H1 (cell line): ENCODE measurements around the gene ST6GALNAC3. TPM values are rescaled to one million over a fixed set of nuclear protein-coding genes. Genes with fewer than 3 reads are reported as not detected.

Source experiments
- CTCF ChIA-PET: fragments of 300-600 bp; sonication (Branson Sonifier 250); formaldehyde crosslinking; loops from one replicate; lab custom pipeline; 2021; ENCODE audit not compliant: partially characterized antibody; lab: Charles Lee
- POLR2A ChIA-PET: fragments of 300-600 bp; sonication (Branson Sonifier 250); formaldehyde crosslinking; loops from one replicate; lab custom pipeline; 2021; ENCODE audit warnings: inconsistent platforms; ENCODE audit not compliant: partially characterized antibody; lab: Charles Lee
- DNase-seq, 2 experiments: peaks; one replicate each; pipeline versions ENCODE4 v3.0.0 to v3.0.0-alpha.2; 2010 to 2022; ENCODE audit warnings: low spot score in 2 of 2, low read depth in 1 of 2, mixed read lengths in 1 of 2
- FAIRE-seq: peaks from 2 replicates; lab custom pipeline; 2011; peaks lifted over from hg19 to GRCh38; lab: Jason Lieb, UNC
- H2AFZ ChIP-seq: 2 replicates; pipeline ENCODE4 v1.8.1; 2012; ENCODE audit warnings: low read length, inconsistent platforms
- H2AK5ac ChIP-seq: 2 replicates; pipeline ENCODE4 v1.6.1; 2013; ENCODE audit warnings: low read depth, low read length
- H2BK120ac ChIP-seq: replicated peaks from 2 replicates; pipeline ENCODE3; 2013; ENCODE audit warnings: low read depth, low read length, inconsistent platforms
- H2BK12ac ChIP-seq: 2 replicates; pipeline ENCODE4 v1.6.1; 2013; ENCODE audit warnings: low read depth, low read length
- H2BK15ac ChIP-seq: 2 replicates; pipeline ENCODE4 v1.6.1; 2013; ENCODE audit warnings: low read length
- H2BK20ac ChIP-seq: 2 replicates; pipeline ENCODE4 v1.6.1; 2013; ENCODE audit warnings: low read length
- H2BK5ac ChIP-seq: 2 replicates; pipeline ENCODE4 v1.6.1; 2013; ENCODE audit warnings: low read depth, low read length
- H3K14ac ChIP-seq: 2 replicates; pipeline ENCODE4 v1.6.1; 2013; ENCODE audit warnings: inconsistent platforms; ENCODE audit not compliant: insufficient read length
- H3K18ac ChIP-seq: 2 replicates; pipeline ENCODE4 v1.6.1; 2013; ENCODE audit warnings: low read length; ENCODE audit errors: extremely low read depth
- H3K23ac ChIP-seq: 2 replicates; pipeline ENCODE4 v1.6.1; 2013; ENCODE audit warnings: inconsistent platforms; ENCODE audit not compliant: insufficient read length
- H3K23me2 ChIP-seq: 2 replicates; pipeline ENCODE4 v1.6.1; 2013; ENCODE audit warnings: low read depth, low read length
- H3K27ac ChIP-seq: 2 replicates; pipeline ENCODE4 v1.6.1; 2011; ENCODE audit warnings: low read depth, low read length, inconsistent platforms
- H3K27me3 ChIP-seq, 4 experiments: replicated peaks in 1 of 4; 1 replicate in 1 of 4; 2 replicates in 3 of 4; pipeline versions ENCODE4 v1.6.1 to v1.8.1; 2011 to 2013; ENCODE audit warnings: low read length in 3 of 4, mild to moderate bottlenecking in 3 of 4, inconsistent platforms in 2 of 4, mixed read lengths in 2 of 4, moderate library complexity in 1 of 4; ENCODE audit not compliant: control insufficient read depth in 3 of 4, insufficient read depth in 3 of 4; ENCODE audit errors: extremely low read depth in 1 of 4
- H3K36me3 ChIP-seq, 4 experiments: 2 replicates each; pipeline versions ENCODE4 v1.6.1 to v1.8.1; 2011 to 2013; ENCODE audit warnings: mild to moderate bottlenecking in 4 of 4, low read length in 3 of 4, moderate library complexity in 2 of 4, control low read depth in 1 of 4, inconsistent platforms in 1 of 4; ENCODE audit not compliant: insufficient read depth in 4 of 4, control insufficient read depth in 2 of 4
- H3K4ac ChIP-seq: replicated peaks from 2 replicates; pipeline ENCODE3; 2013; ENCODE audit warnings: low read length, low read depth, mixed read lengths, inconsistent platforms; ENCODE audit not compliant: insufficient read length
- H3K4me1 ChIP-seq, 4 experiments: replicated peaks in 1 of 4; 1 replicate in 1 of 4; 2 replicates in 3 of 4; pipeline versions ENCODE4 v1.6.1 to v1.8.1; 2011 to 2013; ENCODE audit warnings: low read length in 3 of 4, inconsistent platforms in 2 of 4, mixed read lengths in 1 of 4; ENCODE audit not compliant: insufficient read depth in 4 of 4, control insufficient read depth in 3 of 4
- H3K4me2 ChIP-seq, 2 experiments: 2 replicates each; pipeline versions ENCODE4 v1.6.1 to v1.8.1; 2011 to 2013; ENCODE audit warnings: low read depth in 2 of 2, low read length in 2 of 2, control low read depth in 1 of 2, inconsistent platforms in 1 of 2, mild to moderate bottlenecking in 1 of 2; ENCODE audit not compliant: insufficient read depth in 1 of 2
- H3K4me3 ChIP-seq, 4 experiments: fragments of 200-600, 300-600 bp in 1 of 4; sonication (generic), shearing (Covaris generic), sonication (Bioruptor Twin) in 1 of 4; 2 replicates each; pipeline versions ENCODE4 v1.5.1 to v1.8.1; 2011 to 2016; ENCODE audit warnings: low read length in 4 of 4, low read depth in 3 of 4, control low read depth in 2 of 4, inconsistent platforms in 2 of 4, mild to moderate bottlenecking in 2 of 4, mixed read lengths in 1 of 4, moderate library complexity in 1 of 4; ENCODE audit not compliant: insufficient read depth in 2 of 4; ENCODE audit errors: extremely low read depth in 1 of 4
- H3K56ac ChIP-seq: replicated peaks from 2 replicates; pipeline ENCODE3; 2013; ENCODE audit warnings: low read depth, mild to moderate bottlenecking, mixed read lengths, low read length, inconsistent platforms; ENCODE audit not compliant: insufficient read length
- H3K79me1 ChIP-seq: 2 replicates; pipeline ENCODE4 v1.6.1; 2013; ENCODE audit warnings: low read depth, low read length, control low read depth
- H3K79me2 ChIP-seq, 2 experiments: 2 replicates each; pipeline versions ENCODE4 v1.6.1 to v1.8.1; 2012 to 2013; ENCODE audit warnings: low read length in 2 of 2, mild to moderate bottlenecking in 2 of 2, inconsistent platforms in 1 of 2; ENCODE audit not compliant: insufficient read depth in 2 of 2, control insufficient read depth in 1 of 2
- H3K9ac ChIP-seq, 4 experiments: replicated peaks in 1 of 4; 1 replicate in 1 of 4; 2 replicates in 3 of 4; pipeline versions ENCODE4 v1.6.1 to v1.8.1; 2011 to 2013; ENCODE audit warnings: low read depth in 3 of 4, low read length in 3 of 4, control low read depth in 2 of 4, mild to moderate bottlenecking in 2 of 4, moderate library complexity in 2 of 4, inconsistent platforms in 1 of 4; ENCODE audit errors: extremely low read depth in 1 of 4
- H3K9me3 ChIP-seq, 2 experiments: 2 replicates each; pipeline versions ENCODE4 v1.6.1 to v1.8.1; 2012 to 2013; ENCODE audit warnings: mild to moderate bottlenecking in 2 of 2, moderate library complexity in 2 of 2, control low read depth in 1 of 2, inconsistent platforms in 1 of 2, low read depth in 1 of 2, low read length in 1 of 2, mixed read lengths in 1 of 2; ENCODE audit not compliant: insufficient read depth in 2 of 2
- H4K20me1 ChIP-seq, 2 experiments: replicated peaks in 1 of 2; 2 replicates each; pipeline versions ENCODE3 to v1.8.1; 2011 to 2013; ENCODE audit warnings: inconsistent platforms in 2 of 2, low read length in 2 of 2, mild to moderate bottlenecking in 1 of 2; ENCODE audit not compliant: insufficient read depth in 2 of 2, control insufficient read depth in 1 of 2
- H4K5ac ChIP-seq: 2 replicates; pipeline ENCODE4 v1.6.1; 2013; ENCODE audit warnings: low read length, low read depth, mixed read lengths, inconsistent platforms; ENCODE audit not compliant: insufficient read length
- H4K8ac ChIP-seq: 2 replicates; pipeline ENCODE4 v1.8.0; 2013; ENCODE audit warnings: mild to moderate bottlenecking, moderate library complexity, low read length, inconsistent platforms; ENCODE audit not compliant: insufficient read depth; ENCODE audit errors: extremely low read depth
- H4K91ac ChIP-seq: replicated peaks from 2 replicates; pipeline ENCODE3; 2013; ENCODE audit warnings: low read length, mixed read lengths, inconsistent platforms; ENCODE audit not compliant: insufficient read length
- CBX5 ChIP-seq: fragments of 300-800, 300-1000 bp; sonication (generic); IDR thresholded peaks from 2 replicates; pipeline ENCODE4 v1.7.1; 2016; ENCODE audit warnings: antibody characterized with exemption, low read length, low read depth
- CBX8 ChIP-seq: fragments of 300-800, 300-1000 bp; sonication (generic); IDR thresholded peaks from 2 replicates; pipeline ENCODE4 v1.7.1; 2016; ENCODE audit warnings: low read depth, low read length, borderline replicate concordance
- EZH2 ChIP-seq: fragments of 200-600 bp; sonication (generic); IDR thresholded peaks from 2 replicates; pipeline ENCODE4 v1.7.1; 2012; ENCODE audit warnings: low read depth, mild to moderate bottlenecking, moderate library complexity, low read length, inconsistent platforms; ENCODE audit not compliant: severe bottlenecking
- HDAC6 ChIP-seq: IDR thresholded peaks from one replicate; pipeline ENCODE4 v1.7.1; 2012; ENCODE audit warnings: low read depth, mild to moderate bottlenecking, inconsistent platforms, low read length, moderate library complexity
- KDM1A ChIP-seq: fragments of 200-600, 300-600 bp; sonication (generic); IDR thresholded peaks from 2 replicates; pipeline ENCODE4 v1.7.1; 2016; ENCODE audit warnings: mild to moderate bottlenecking, low read length, borderline replicate concordance
- KDM4A ChIP-seq: IDR thresholded peaks from one replicate; pipeline ENCODE4 v1.7.1; 2012; ENCODE audit warnings: low read depth, mild to moderate bottlenecking, moderate library complexity, low read length, inconsistent platforms; ENCODE audit not compliant: severe bottlenecking
- POLR2A ChIP-seq, 2 experiments: IDR thresholded peaks; 1 replicate in 1 of 2; 2 replicates in 1 of 2; pipeline ENCODE4 v1.6.1; 2011; ENCODE audit warnings: low read depth in 2 of 2, low read length in 2 of 2, mild to moderate bottlenecking in 2 of 2; ENCODE audit errors: control extremely low read depth in 1 of 2
- POLR2AphosphoS5 ChIP-seq: IDR thresholded peaks from 2 replicates; pipeline ENCODE4 v1.6.1; 2011; ENCODE audit warnings: low read depth, low read length
- POU5F1 ChIP-seq: IDR thresholded peaks from 2 replicates; pipeline ENCODE4 v1.6.1; 2011; ENCODE audit warnings: low read depth, mild to moderate bottlenecking, low read length, moderate library complexity
- RBBP5 ChIP-seq: IDR thresholded peaks from 2 replicates; pipeline ENCODE4 v1.7.1; 2012; ENCODE audit warnings: low read depth, mild to moderate bottlenecking, inconsistent platforms, low read length, moderate library complexity, borderline replicate concordance
- RXRA ChIP-seq: IDR thresholded peaks from 2 replicates; pipeline ENCODE4 v1.6.1; 2011; ENCODE audit warnings: low read depth, mild to moderate bottlenecking, low read length, moderate library complexity; ENCODE audit not compliant: insufficient read depth
- SIRT6 ChIP-seq: IDR thresholded peaks from one replicate; pipeline ENCODE4 v1.7.1; 2012; ENCODE audit warnings: low read length, inconsistent platforms
- SIX5 ChIP-seq: IDR thresholded peaks from 2 replicates; pipeline ENCODE4 v1.6.1; 2011; ENCODE audit warnings: mild to moderate bottlenecking, low read depth, low read length
- SP1 ChIP-seq: IDR thresholded peaks from 2 replicates; pipeline ENCODE4 v1.6.1; 2011; ENCODE audit warnings: low read depth, low read length
- YY1 ChIP-seq: IDR thresholded peaks from 2 replicates; pipeline ENCODE4 v1.6.1; 2011; ENCODE audit warnings: low read depth, mild to moderate bottlenecking, low read length
- WGBS, 2 experiments: shearing (Covaris generic) in 1 of 2; methylation state at CpG; one replicate each; pipeline versions ENCODE4 v1.1.6 to v1.1.7; 2013 to 2015; ENCODE audit warnings: low lambda C conversion rate in 2 of 2, mixed read lengths in 2 of 2, inconsistent platforms in 1 of 2, low coverage in 1 of 2, missing lambda C conversion rate in 1 of 2; ENCODE audit not compliant: insufficient replicate concordance in 2 of 2, insufficient coverage in 1 of 2, insufficient read length in 1 of 2; ENCODE audit errors: extremely low coverage in 1 of 2, missing lambda C conversion rate in 1 of 2; 5-methylcytosine and 5-hydroxymethylcytosine counted together
- polyA plus RNA-seq, 7 experiments: library from polyadenylated mRNA; depleted of rRNA in 3 of 7; stranded (reverse) in 5 of 7; unstranded in 2 of 7; fragments of >200 nt in 5 of 7; fragments of 200-250 nt in 2 of 7; gene quantifications; 1 replicate in 5 of 7; 2 replicates in 1 of 7; 4 replicates in 1 of 7; pipeline versions ENCODE4 v1.2.1 to v1.2.3, GENCODE V29; 2011 to 2013; ENCODE audit warnings: missing spikeins in 2 of 7, mixed read lengths in 2 of 7
- total RNA-seq: library from RNA; stranded (reverse); fragmentation: NEBNext Ultra II Directional; extraction: Animal tissue kit (Norgen Biotek cat#: 25700); gene quantifications from 2 replicates; pipeline ENCODE4 v1.2.1, GENCODE V29; 2021
- TF ChIP-seq, protein P1 (sequence below): IDR thresholded peaks from 2 replicates; pipeline ENCODE4 v1.6.1; 2011; ENCODE audit warnings: low read depth, mild to moderate bottlenecking, low read length; ENCODE audit not compliant: insufficient read depth

Gene ST6GALNAC3
- total and polyA plus RNA-seq, 2 of the 8 experiments (the other 6 are each of a cell fraction or from before 2014, with no cell fraction given) = 4.9 to 19.0 TPM

DNA sequence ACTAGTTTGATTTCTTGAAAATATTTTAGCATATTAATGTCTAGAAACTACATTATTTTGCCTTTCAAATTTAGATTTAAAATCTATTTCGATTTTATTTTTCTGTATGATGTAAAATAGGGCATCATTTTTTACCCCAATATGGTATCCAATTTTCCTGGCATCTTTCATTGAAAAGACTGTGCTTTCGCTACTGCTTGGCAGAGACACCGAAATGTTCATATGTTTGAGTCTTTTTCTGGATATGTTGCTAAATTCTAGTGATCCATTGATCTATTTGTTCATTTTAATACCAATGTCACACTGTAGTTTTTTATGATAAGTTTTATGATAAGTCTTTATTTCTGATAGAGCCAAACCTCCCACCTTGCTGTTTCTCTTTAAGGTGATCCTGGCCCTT lies 24.3 kb downstream of the ST6GALNAC3 start:
- Histone ChIP-seq H3K56ac (no peak overlapping the region), H2BK15ac (no peak overlapping the region), H3K79me2 (peaks cover 0 to 38% of the 10 kb centered on the region in 2 experiments; a peak in 2 of 4 replicates), H2BK120ac (no peak overlapping the region), H2BK20ac (no peak overlapping the region), H3K79me1 (no peaks in the 10 kb centered on the region), H4K5ac (no peak overlapping the region), H2AK5ac (no peak overlapping the region), H2AFZ (no peak overlapping the region), H4K20me1 (peaks cover 2 to 7% of the 10 kb centered on the region in 2 experiments), H2BK5ac (no peak overlapping the region), H3K4me2 (no peak overlapping the region), H4K8ac (no peak overlapping the region), H3K4me1 (peaks cover 0 to 5% (median 0%) of the 10 kb centered on the region in 4 experiments; a peak in 1 of 7 replicates), H3K18ac (no peak overlapping the region), H3K14ac (no peak overlapping the region), H3K27ac (no peak overlapping the region), H3K23me2 (no peaks in the 10 kb centered on the region), H3K4me3 (no peak overlapping the region), H3K9me3 (no peaks in the 10 kb centered on the region), H3K27me3 (no peaks in the 10 kb centered on the region), H3K23ac (no peak overlapping the region), H2BK12ac (no peak overlapping the region), H3K9ac (no peak overlapping the region), H3K4ac (no peak overlapping the region), H3K36me3 (no peaks in the 10 kb centered on the region), H4K91ac (no peak overlapping the region)
- 84% methylated on average over 3 of the region's 3 CpGs; no CpG with 5 or more reads in 1 of the 2 experiments for WGBS, 2 experiments
- no peak for DNase-seq
- CTCF ChIA-PET = no interaction called here
- POLR2A ChIA-PET = no interaction called here
- FAIRE-seq = no peak
- TF ChIP-seq SP1 (no peak), SIX5 (no peak), POLR2A (IDR thresholded peaks at IDR 0.05; ENCODE audit: control extremely low read depth in 1 of 2, low read depth in 2 of 2, low read length in 2 of 2) (no peak), POU5F1 (no peak), RBBP5 (no peak), YY1 (no peak), HDAC6 (no peak), KDM4A (no peak), SIRT6 (no peak), KDM1A (no peak), CBX8 (no peak), POLR2AphosphoS5 (no peak), EZH2 (no peak), CBX5 (no peak), RXRA (no peak)
- TF ChIP-seq, protein P1, sequence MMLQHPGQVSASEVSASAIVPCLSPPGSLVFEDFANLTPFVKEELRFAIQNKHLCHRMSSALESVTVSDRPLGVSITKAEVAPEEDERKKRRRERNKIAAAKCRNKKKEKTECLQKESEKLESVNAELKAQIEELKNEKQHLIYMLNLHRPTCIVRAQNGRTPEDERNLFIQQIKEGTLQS = no peak
